ENCODE results near the gene DUSP1.

DUSP1 gene

GRCh38 chr5:172766287-172767108 is 4.5 kb downstream of the DUSP1 start:
- no peaks in the 10 kb centered on the region for H3K27me3 ChIP-seq (ENCODE audit: control insufficient read depth, insufficient read depth, low read length)
- peaks cover 36% of the 10 kb centered on the region for H3K36me3 ChIP-seq (ENCODE audit: insufficient read depth, low read length)
- peak overlapping the region; percentile 69 for H3K4me2 ChIP-seq (ENCODE audit: low read length)
- peaks cover 20% of the 10 kb centered on the region for H3K4me1 ChIP-seq (ENCODE audit: control insufficient read depth, insufficient read depth, low read length)
- H3K9me3 ChIP-seq (replicated peaks; ENCODE audit: low read length) = no peaks in the 10 kb centered on the region
- H3K9ac ChIP-seq (ENCODE audit: low read depth, low read length) = peak overlapping the region; percentile 92
- peak overlapping the region; percentile 79 for H3K4me3 ChIP-seq (ENCODE audit: low read length)

- Histone ChIP-seq H3K9ac (ENCODE audit: low read depth, low read length) (peak overlapping the region; percentile 92), H3K36me3 (ENCODE audit: insufficient read depth, low read length) (peaks cover 36% of the 10 kb centered on the region), H3K27me3 (ENCODE audit: control insufficient read depth, insufficient read depth, low read length) (no peaks in the 10 kb centered on the region), H3K4me2 (ENCODE audit: low read length) (peak overlapping the region; percentile 69), H3K9me3 (replicated peaks; ENCODE audit: low read length) (no peaks in the 10 kb centered on the region), H3K4me1 (ENCODE audit: control insufficient read depth, insufficient read depth, low read length) (peaks cover 19% of the 10 kb centered on the region), H3K4me3 (ENCODE audit: low read length) (peak overlapping the region; percentile 79)
Measured at GRCh38 chr5:172765766-172766286, 5.2 kb downstream of the DUSP1 start.

- Histone ChIP-seq H3K4me3 (ENCODE audit: low read length) (peak overlapping the region; percentile 79), H3K9ac (ENCODE audit: low read depth, low read length) (peak overlapping the region; percentile 92), H3K9me3 (replicated peaks; ENCODE audit: low read length) (no peaks in the 10 kb centered on the region), H3K4me2 (ENCODE audit: low read length) (peak overlapping the region; percentile 73), H3K4me1 (ENCODE audit: control insufficient read depth, insufficient read depth, low read length) (peaks cover 19% of the 10 kb centered on the region), H3K36me3 (ENCODE audit: insufficient read depth, low read length) (peaks cover 29% of the 10 kb centered on the region), H3K27me3 (ENCODE audit: control insufficient read depth, insufficient read depth, low read length) (no peaks in the 10 kb centered on the region)
Measured at GRCh38 chr5:172764861-172765765, 5.9 kb downstream of the DUSP1 start.

GRCh38 chr5:172763120-172763464 is 7.9 kb downstream of the DUSP1 start:
- Histone ChIP-seq H3K4me2 (ENCODE audit: low read length) (no peak overlapping the region), H3K9me3 (replicated peaks; ENCODE audit: low read length) (no peaks in the 10 kb centered on the region), H3K36me3 (ENCODE audit: insufficient read depth, low read length) (peaks cover 8% of the 10 kb centered on the region), H3K9ac (ENCODE audit: low read depth, low read length) (no peak overlapping the region), H3K4me3 (ENCODE audit: low read length) (no peak overlapping the region), H3K27me3 (ENCODE audit: control insufficient read depth, insufficient read depth, low read length) (no peaks in the 10 kb centered on the region), H3K4me1 (ENCODE audit: control insufficient read depth, insufficient read depth, low read length) (peaks cover 23% of the 10 kb centered on the region)

- Histone ChIP-seq H3K36me3 (ENCODE audit: insufficient read depth, low read length) (peaks cover 2% of the 10 kb centered on the region), H3K4me3 (ENCODE audit: low read length) (no peak overlapping the region), H3K4me2 (ENCODE audit: low read length) (no peak overlapping the region), H3K9me3 (replicated peaks; ENCODE audit: low read length) (no peaks in the 10 kb centered on the region), H3K9ac (ENCODE audit: low read depth, low read length) (no peak overlapping the region), H3K4me1 (ENCODE audit: control insufficient read depth, insufficient read depth, low read length) (peaks cover 28% of the 10 kb centered on the region), H3K27me3 (ENCODE audit: control insufficient read depth, insufficient read depth, low read length) (no peaks in the 10 kb centered on the region)
Measured at GRCh38 chr5:172762214-172763119, 8.5 kb downstream of the DUSP1 start.

GRCh38 chr5:172760959-172761358 is 10.0 kb downstream of the DUSP1 start:
- Histone ChIP-seq H3K9ac (ENCODE audit: low read depth, low read length) (no peak overlapping the region), H3K4me3 (ENCODE audit: low read length) (no peak overlapping the region), H3K36me3 (ENCODE audit: insufficient read depth, low read length) (no peaks in the 10 kb centered on the region)

GRCh38 chr5:172760136-172760535 is 10.9 kb downstream of the DUSP1 start:
- no peak overlapping the region for H3K4me2 ChIP-seq (ENCODE audit: low read length)
- no peaks in the 10 kb centered on the region for H3K36me3 ChIP-seq (ENCODE audit: insufficient read depth, low read length)
- peaks cover 14% of the 10 kb centered on the region for H3K4me1 ChIP-seq (ENCODE audit: control insufficient read depth, insufficient read depth, low read length)
- H3K27me3 ChIP-seq (ENCODE audit: control insufficient read depth, insufficient read depth, low read length) = no peaks in the 10 kb centered on the region
- no peak overlapping the region for H3K9ac ChIP-seq (ENCODE audit: low read depth, low read length)
- H3K4me3 ChIP-seq (ENCODE audit: low read length) = no peak overlapping the region
- H3K9me3 ChIP-seq (replicated peaks; ENCODE audit: low read length) = no peaks in the 10 kb centered on the region

More at GRCh38 chr5:172760959-172761358, 10.0 kb downstream of the DUSP1 start:
- no peaks in the 10 kb centered on the region for H3K9me3 ChIP-seq (replicated peaks; ENCODE audit: low read length)
- H3K27me3 ChIP-seq (ENCODE audit: control insufficient read depth, insufficient read depth, low read length) = no peaks in the 10 kb centered on the region
- H3K4me1 ChIP-seq (ENCODE audit: control insufficient read depth, insufficient read depth, low read length) = peaks cover 19% of the 10 kb centered on the region
- no peak overlapping the region for H3K4me2 ChIP-seq (ENCODE audit: low read length)

GRCh38 chr5:172758834-172759149 is 12.2 kb downstream of the DUSP1 start:
- H3K9ac ChIP-seq (ENCODE audit: low read depth, low read length) = no peak overlapping the region
- no peaks in the 10 kb centered on the region for H3K36me3 ChIP-seq (ENCODE audit: insufficient read depth, low read length)
- H3K4me3 ChIP-seq (ENCODE audit: low read length) = no peak overlapping the region
- H3K9me3 ChIP-seq (replicated peaks; ENCODE audit: low read length) = no peaks in the 10 kb centered on the region
- peaks cover 9% of the 10 kb centered on the region for H3K4me1 ChIP-seq (ENCODE audit: control insufficient read depth, insufficient read depth, low read length)
- no peaks in the 10 kb centered on the region for H3K27me3 ChIP-seq (ENCODE audit: control insufficient read depth, insufficient read depth, low read length)
- no peak overlapping the region for H3K4me2 ChIP-seq (ENCODE audit: low read length)

GRCh38 chr5:172758077-172758833 is 12.7 kb downstream of the DUSP1 start:
- no peaks in the 10 kb centered on the region for H3K9me3 ChIP-seq (replicated peaks; ENCODE audit: low read length)
- H3K4me1 ChIP-seq (ENCODE audit: control insufficient read depth, insufficient read depth, low read length) = peaks cover 9% of the 10 kb centered on the region
- H3K4me2 ChIP-seq (ENCODE audit: low read length) = peak overlapping the region; percentile 45
- no peaks in the 10 kb centered on the region for H3K27me3 ChIP-seq (ENCODE audit: control insufficient read depth, insufficient read depth, low read length)
- H3K4me3 ChIP-seq (ENCODE audit: low read length) = no peak overlapping the region
- H3K36me3 ChIP-seq (ENCODE audit: insufficient read depth, low read length) = no peaks in the 10 kb centered on the region
- H3K9ac ChIP-seq (ENCODE audit: low read depth, low read length) = no peak overlapping the region

- Histone ChIP-seq H3K27me3 (ENCODE audit: control insufficient read depth, insufficient read depth, low read length) (no peaks in the 10 kb centered on the region), H3K4me1 (ENCODE audit: control insufficient read depth, insufficient read depth, low read length) (peaks cover 9% of the 10 kb centered on the region), H3K4me3 (ENCODE audit: low read length) (no peak overlapping the region), H3K4me2 (ENCODE audit: low read length) (peak overlapping the region; percentile 45), H3K9ac (ENCODE audit: low read depth, low read length) (no peak overlapping the region), H3K36me3 (ENCODE audit: insufficient read depth, low read length) (no peaks in the 10 kb centered on the region), H3K9me3 (replicated peaks; ENCODE audit: low read length) (no peaks in the 10 kb centered on the region)
Measured at GRCh38 chr5:172757394-172758010, 13.5 kb downstream of the DUSP1 start.
